ENCODE data around the gene VIPR2. TPM values are rescaled to one million over a fixed set of nuclear protein-coding genes. Genes with fewer than 3 reads are reported as not detected.

Gene VIPR2
- total and polyA plus RNA-seq, 2 of the 13 experiments (the other 11 are each of a cell fraction or from before 2014, with no cell fraction given), result not detected

DNA sequence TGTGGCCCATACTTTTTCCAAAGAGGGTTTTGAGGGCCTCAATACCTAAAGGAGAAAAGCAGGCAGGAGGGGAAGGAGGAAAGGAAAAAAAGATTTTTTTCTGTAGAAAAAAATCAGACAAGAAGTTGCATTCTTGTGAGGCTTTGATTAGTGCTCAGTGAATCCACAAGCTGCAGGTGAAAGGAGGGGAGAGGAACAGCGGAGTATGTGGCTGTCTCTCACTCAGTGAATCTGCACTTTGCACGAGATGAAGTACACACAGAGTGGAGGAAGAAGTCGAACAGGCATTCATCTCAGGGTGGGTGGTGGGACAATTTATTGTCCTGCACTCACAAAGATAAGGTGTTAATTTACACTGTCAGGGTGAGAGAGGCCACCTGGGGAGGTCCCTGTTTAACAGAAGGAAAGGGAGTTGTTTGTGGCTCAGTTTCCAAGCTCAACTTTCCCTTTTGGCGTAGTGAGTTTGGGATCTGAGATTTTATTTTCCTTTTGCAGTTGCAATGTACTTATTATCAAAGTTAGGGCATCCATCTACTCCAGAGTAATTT lies 49.0 kb upstream of the VIPR2 start:
- intact Hi-C loops (cut with micrococcal nuclease; ENCODE audit: unreplicated experiment), result no loop called here
- Histone ChIP-seq H3K9ac (ENCODE audit: insufficient read depth, low read depth, low read length) (no peak overlapping the region), H3K27me3 (ENCODE audit: control insufficient read depth in 1 of 2, insufficient read depth in 2 of 2, low read length in 2 of 2) (peaks cover 5 to 70% of the 10 kb centered on the region in 2 experiments), H3K36me3 (replicated peaks in 1 of 2; ENCODE audit: control insufficient read depth in 1 of 2, insufficient read depth in 2 of 2, low read length in 2 of 2) (no peaks in the 10 kb centered on the region), H4K20me1 (ENCODE audit: insufficient read depth, low read length) (no peaks in the 10 kb centered on the region), H3K4me3 (replicated peaks in 1 of 3; ENCODE audit: insufficient read depth in 1 of 3, low read depth in 2 of 3, low read length in 3 of 3) (no peak overlapping the region), H3K79me2 (ENCODE audit: insufficient read depth, low read length) (no peaks in the 10 kb centered on the region), H3K4me2 (ENCODE audit: low read depth, low read length) (no peak overlapping the region), H3K4me1 (ENCODE audit: insufficient read depth, low read length) (no peaks in the 10 kb centered on the region), H3K27ac (ENCODE audit: extremely low read length, insufficient read depth, low read length) (no peak overlapping the region), H2AFZ (ENCODE audit: low read length) (no peak overlapping the region), H3K9me3 (ENCODE audit: low read length) (no peaks in the 10 kb centered on the region)
- FAIRE-seq, result no peak
- no TSS peak for BruUV-seq (replicated peaks)
- ChIA-PET CTCF (ENCODE audit: low intra/inter-chr PET ratio, low total read pairs) (no interaction called here), POLR2A (no interaction called here)
- TF ChIP-seq MTF2 (CRISPR knock-in tag; IDR thresholded peaks at IDR 0.05; ENCODE audit: borderline replicate concordance) (no peak), ZNF441 (CRISPR knock-in tag; IDR thresholded peaks at IDR 0.05; ENCODE audit: borderline replicate concordance) (peak; percentile 91; the same call in 1 of the 2 replicates)
- no peak for DNase-seq (ENCODE audit: low spot score)
- in situ Hi-C loops (cut with HindIII; ENCODE audit: extremely low pct_ligation_motif_present, low pct_unique_long_range_greater_than_20kb), result no loop called here
- no peak for ATAC-seq
- 7% methylated on average over 4 of the region's 4 CpGs for WGBS (ENCODE audit: low lambda C conversion rate)

DNA sequence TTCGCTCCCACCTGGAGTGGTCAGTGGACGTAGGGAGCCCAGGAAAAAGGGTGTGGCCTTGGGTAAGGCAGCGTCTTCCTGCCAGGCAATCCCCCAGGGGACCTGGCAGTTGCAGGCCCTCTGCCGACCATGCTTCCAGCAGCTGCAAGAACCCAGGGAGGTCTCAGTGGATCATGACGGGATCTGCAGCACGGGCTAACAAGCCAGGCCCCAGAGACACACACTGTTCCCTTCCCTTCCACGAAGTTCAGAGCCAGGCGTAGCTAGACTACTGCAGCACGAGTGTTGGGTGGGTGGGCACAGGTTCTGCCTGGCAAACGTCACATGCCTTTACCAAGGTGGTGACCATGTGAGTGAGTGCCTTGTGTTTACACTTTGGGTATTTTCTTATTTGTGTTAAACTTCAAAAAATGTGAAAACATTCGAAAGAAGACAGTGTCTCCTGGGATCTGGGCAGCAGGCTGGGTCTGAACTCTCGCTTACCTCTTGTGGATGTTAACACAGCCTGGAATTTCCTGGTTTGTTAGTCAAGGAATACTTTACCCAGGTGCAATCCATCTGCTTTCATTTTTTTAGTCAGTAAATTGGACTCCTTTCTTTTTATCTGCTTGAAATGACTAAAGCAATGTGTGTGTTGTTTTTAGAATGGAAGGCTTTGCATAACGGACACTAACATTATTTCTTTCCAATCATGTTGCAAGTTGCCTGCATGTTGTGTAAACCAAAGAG lies 48.2 kb upstream of the VIPR2 start:
- H3K4me3 ChIP-seq (replicated peaks in 1 of 3; ENCODE audit: insufficient read depth in 1 of 3, low read depth in 2 of 3, low read length in 3 of 3), result no peak overlapping the region
- no peaks in the 10 kb centered on the region for H3K4me1 ChIP-seq (ENCODE audit: insufficient read depth, low read length)
- H3K9ac ChIP-seq (ENCODE audit: insufficient read depth, low read depth, low read length), result no peak overlapping the region
- intact Hi-C loops (cut with micrococcal nuclease; ENCODE audit: unreplicated experiment), result no loop called here
- no peaks in the 10 kb centered on the region for H3K36me3 ChIP-seq (replicated peaks in 1 of 2; ENCODE audit: control insufficient read depth in 1 of 2, insufficient read depth in 2 of 2, low read length in 2 of 2)
- TF ChIP-seq ZNF629 (CRISPR knock-in tag; conservative IDR thresholded peaks at IDR 0.05), result no peak
- TF ChIP-seq ZNF562 (CRISPR knock-in tag; IDR thresholded peaks at IDR 0.05; ENCODE audit: borderline replicate concordance), result no peak
- no peak for TF ChIP-seq ZMYM2 (CRISPR knock-in tag; IDR thresholded peaks at IDR 0.05)
- no peak for TF ChIP-seq ZNF282 (IDR thresholded peaks at IDR 0.05; ENCODE audit: partially characterized antibody)
- TF ChIP-seq CBFB (CRISPR knock-in tag; IDR thresholded peaks at IDR 0.05), result no peak
- H2AFZ ChIP-seq (ENCODE audit: low read length), result no peak overlapping the region
- no peak overlapping the region for H3K4me2 ChIP-seq (ENCODE audit: low read depth, low read length)
- no peaks in the 10 kb centered on the region for H3K79me2 ChIP-seq (ENCODE audit: insufficient read depth, low read length)
- no peak for FAIRE-seq
- in situ Hi-C loops (cut with HindIII; ENCODE audit: extremely low pct_ligation_motif_present, low pct_unique_long_range_greater_than_20kb), result no loop called here
- ATAC-seq, result no peak
- no peak for DNase-seq (ENCODE audit: low spot score)
- H4K20me1 ChIP-seq (ENCODE audit: insufficient read depth, low read length), result no peaks in the 10 kb centered on the region
- WGBS (ENCODE audit: low lambda C conversion rate), result 17% methylated on average over 9 of the region's 13 CpGs
- H3K27ac ChIP-seq (ENCODE audit: extremely low read length, insufficient read depth, low read length), result no peak overlapping the region
- peaks cover 4 to 63% of the 10 kb centered on the region in 2 experiments for H3K27me3 ChIP-seq (ENCODE audit: control insufficient read depth in 1 of 2, insufficient read depth in 2 of 2, low read length in 2 of 2)
- no peaks in the 10 kb centered on the region for H3K9me3 ChIP-seq (ENCODE audit: low read length)
- ChIA-PET POLR2A (no interaction called here), CTCF (ENCODE audit: low intra/inter-chr PET ratio, low total read pairs) (no interaction called here)
- BruUV-seq (replicated peaks), result no TSS peak
